ENCODE results near the gene NUDCD3. TPM values are rescaled to one million over a fixed set of nuclear protein-coding genes. Genes with fewer than 3 reads are reported as not detected.

Gene NUDCD3
- total RNA-seq, 1 donor from 2014 or later: 91.0 TPM

DNA sequence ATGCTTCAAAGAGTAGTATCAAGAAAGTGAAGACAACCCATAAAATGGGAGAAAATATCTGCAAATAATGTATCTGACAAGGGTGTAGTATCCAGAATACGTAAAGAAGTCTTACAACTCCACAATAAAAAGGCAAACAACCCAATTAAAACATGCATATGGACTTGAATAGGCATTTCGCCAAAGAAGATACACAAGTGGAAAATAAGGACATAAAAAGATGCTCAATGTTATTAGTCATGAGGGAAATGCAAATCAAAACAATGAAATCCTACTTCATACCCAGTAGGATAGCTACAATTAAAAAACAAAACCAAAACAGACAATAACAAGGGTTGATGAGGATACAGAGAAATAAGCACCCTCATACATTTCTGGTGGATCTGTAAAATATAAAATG, 79.2 kb downstream of the NUDCD3 start:
- Histone ChIP-seq H3K27me3 (no peaks in the 10 kb centered on the region), H3K4me1 (no peaks in the 10 kb centered on the region), H3K27ac (no peak overlapping the region), H3K9me3 (no peaks in the 10 kb centered on the region), H3K4me3 (no peak overlapping the region), H3K36me3 (no peaks in the 10 kb centered on the region)
- DNase-seq (no peak), ATAC-seq (no peak)
- intact Hi-C loops (cut with DNase I): no loop called here
- TF ChIP-seq, protein P1, sequence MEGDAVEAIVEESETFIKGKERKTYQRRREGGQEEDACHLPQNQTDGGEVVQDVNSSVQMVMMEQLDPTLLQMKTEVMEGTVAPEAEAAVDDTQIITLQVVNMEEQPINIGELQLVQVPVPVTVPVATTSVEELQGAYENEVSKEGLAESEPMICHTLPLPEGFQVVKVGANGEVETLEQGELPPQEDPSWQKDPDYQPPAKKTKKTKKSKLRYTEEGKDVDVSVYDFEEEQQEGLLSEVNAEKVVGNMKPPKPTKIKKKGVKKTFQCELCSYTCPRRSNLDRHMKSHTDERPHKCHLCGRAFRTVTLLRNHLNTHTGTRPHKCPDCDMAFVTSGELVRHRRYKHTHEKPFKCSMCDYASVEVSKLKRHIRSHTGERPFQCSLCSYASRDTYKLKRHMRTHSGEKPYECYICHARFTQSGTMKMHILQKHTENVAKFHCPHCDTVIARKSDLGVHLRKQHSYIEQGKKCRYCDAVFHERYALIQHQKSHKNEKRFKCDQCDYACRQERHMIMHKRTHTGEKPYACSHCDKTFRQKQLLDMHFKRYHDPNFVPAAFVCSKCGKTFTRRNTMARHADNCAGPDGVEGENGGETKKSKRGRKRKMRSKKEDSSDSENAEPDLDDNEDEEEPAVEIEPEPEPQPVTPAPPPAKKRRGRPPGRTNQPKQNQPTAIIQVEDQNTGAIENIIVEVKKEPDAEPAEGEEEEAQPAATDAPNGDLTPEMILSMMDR (IDR thresholded peaks at IDR 0.05): no peak

DNA sequence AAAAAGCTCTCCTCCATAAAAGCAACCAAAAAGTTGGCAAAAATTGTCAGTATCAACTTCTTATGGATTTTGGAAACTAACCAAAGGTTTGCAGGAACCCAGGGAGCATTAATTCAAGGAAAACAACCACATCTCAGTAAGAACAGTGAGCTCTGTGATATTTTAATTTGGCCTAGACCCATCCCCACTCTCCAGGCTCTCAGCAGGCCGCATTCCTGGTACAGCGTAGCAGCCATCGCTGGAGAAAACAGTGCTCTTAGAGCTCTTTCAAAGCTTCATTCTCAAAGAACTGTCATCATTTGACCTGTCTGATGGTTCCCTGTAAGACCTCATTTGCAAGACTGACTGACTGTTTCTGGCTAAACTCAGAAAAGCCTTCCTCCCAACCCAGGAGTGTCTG, 81.9 kb downstream of the NUDCD3 start:
- TF ChIP-seq, protein P1 (IDR thresholded peaks at IDR 0.05): no peak
- no peaks in the 10 kb centered on the region for H3K9me3 ChIP-seq
- H3K27me3 ChIP-seq: no peaks in the 10 kb centered on the region
- H3K27ac ChIP-seq: no peak overlapping the region
- intact Hi-C loops (cut with DNase I): no loop called here
- H3K4me3 ChIP-seq: no peak overlapping the region
- H3K4me1 ChIP-seq: no peaks in the 10 kb centered on the region
- H3K36me3 ChIP-seq: peaks cover 6% of the 10 kb centered on the region
- no peak for ATAC-seq
- DNase-seq: no peak

DNA sequence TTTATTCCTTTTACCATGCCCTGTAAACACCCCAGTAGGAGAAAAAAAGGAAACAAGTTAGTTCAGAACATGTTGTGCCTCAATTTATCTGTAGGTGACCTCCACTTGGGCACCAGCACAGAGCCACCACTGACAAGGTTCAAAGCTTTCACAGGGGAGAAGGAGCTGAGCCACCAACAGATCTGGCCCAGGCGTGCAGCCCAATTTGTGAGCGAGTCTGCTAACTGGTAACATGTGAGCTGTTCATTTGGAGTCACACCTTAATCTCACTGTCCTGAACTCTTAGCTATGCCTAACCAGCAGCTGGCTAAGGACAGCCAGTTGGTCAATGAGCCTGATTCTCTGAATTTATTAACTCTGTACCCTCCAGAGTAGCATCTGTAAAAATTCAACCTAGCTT, 86.7 kb downstream of the NUDCD3 start:
- H3K9me3 ChIP-seq: no peaks in the 10 kb centered on the region
- H3K4me1 ChIP-seq: no peaks in the 10 kb centered on the region
- TF ChIP-seq, protein P1 (IDR thresholded peaks at IDR 0.05): no peak
- no peak for DNase-seq
- H3K4me3 ChIP-seq: no peak overlapping the region
- intact Hi-C loops (cut with DNase I): no loop called here
- H3K27ac ChIP-seq: no peak overlapping the region
- H3K27me3 ChIP-seq: no peaks in the 10 kb centered on the region
- H3K36me3 ChIP-seq: peaks cover 32% of the 10 kb centered on the region
- ATAC-seq: no peak

DNA sequence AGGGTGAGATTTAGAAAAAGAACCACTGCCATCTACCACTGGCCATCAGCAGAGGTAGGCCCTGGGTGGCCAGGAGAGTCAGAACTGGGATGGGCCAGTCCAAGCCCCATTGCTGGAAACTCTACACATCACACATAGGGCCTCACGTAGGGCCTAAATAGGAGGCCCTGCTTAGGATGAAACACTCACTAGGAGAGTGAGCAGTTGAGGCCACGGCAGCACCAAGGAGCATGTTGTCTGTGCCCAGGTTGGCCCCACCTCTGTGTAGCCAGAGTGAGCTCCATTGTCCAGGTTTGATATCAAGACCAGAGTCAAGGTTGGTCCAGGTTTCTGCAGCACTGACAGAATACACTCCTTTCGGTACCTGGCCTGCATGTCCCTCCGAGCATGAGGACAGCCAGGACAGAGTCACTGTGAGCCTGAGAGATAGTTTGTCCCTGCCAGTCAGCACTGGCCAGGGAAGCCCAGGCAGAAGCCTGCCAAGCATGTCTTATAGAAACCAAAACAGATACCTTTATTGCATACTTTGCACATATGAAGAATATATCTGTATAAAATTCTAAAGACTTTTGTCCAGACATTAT, 87.2 kb downstream of the NUDCD3 start:
- no peak for ATAC-seq
- Histone ChIP-seq H3K4me3 (no peak overlapping the region), H3K4me1 (peaks cover under 1% of the 10 kb centered on the region), H3K27ac (no peak overlapping the region), H3K27me3 (no peaks in the 10 kb centered on the region), H3K36me3 (peaks cover 36% of the 10 kb centered on the region), H3K9me3 (no peaks in the 10 kb centered on the region)
- no peak for DNase-seq
- intact Hi-C loops (cut with DNase I): no loop called here
- TF ChIP-seq, protein P1 (IDR thresholded peaks at IDR 0.05): no peak

DNA sequence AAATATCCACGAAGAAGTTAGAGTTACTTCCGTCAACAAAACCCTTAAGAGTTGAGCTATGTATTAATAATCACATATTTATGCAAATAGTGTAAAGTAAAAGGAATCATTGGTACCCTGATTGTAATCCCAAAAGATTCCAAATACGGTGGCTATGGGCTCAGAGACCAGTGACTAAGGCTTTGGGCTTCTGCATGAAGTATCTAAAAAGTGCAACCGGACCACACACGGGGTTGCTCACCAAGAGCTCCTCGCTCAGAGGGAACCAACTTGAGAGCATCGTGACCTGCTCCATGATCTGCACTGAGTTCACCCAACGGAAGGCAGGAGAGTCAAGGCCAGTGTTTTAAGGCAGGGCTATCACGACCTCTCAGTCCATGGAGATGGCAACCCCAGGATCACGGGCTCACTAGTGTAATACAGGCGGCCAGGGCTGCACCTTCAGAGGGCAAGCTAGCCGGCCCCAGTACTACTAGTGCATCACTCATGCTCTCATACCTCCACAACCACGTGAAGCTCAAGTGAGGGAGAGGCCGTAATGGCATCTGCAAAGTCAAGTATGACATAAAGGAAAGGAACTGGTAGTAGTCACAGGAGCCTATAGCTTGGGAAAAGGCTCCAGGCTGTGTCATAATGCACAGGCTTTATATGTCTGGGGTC, 87.9 kb downstream of the NUDCD3 start:
- peaks cover 8% of the 10 kb centered on the region for H3K4me1 ChIP-seq
- H3K27me3 ChIP-seq: no peaks in the 10 kb centered on the region
- no peak overlapping the region for H3K27ac ChIP-seq
- H3K36me3 ChIP-seq: peaks cover 38% of the 10 kb centered on the region
- H3K9me3 ChIP-seq: no peaks in the 10 kb centered on the region
- no peak overlapping the region for H3K4me3 ChIP-seq
- ATAC-seq (no peak), DNase-seq (no peak)
- intact Hi-C loops (cut with DNase I): no loop called here
- TF ChIP-seq, protein P1 (IDR thresholded peaks at IDR 0.05): no peak
